ENCODE data around the gene ZGRF1. TPM values are rescaled to one million over a fixed set of nuclear protein-coding genes. Genes with fewer than 3 reads are reported as not detected.

ZGRF1 gene
- total RNA-seq, 1 experiment from 2014 or later = 21.4 TPM

- Histone ChIP-seq H3K36me3 (ENCODE audit: control insufficient read depth in 1 of 2, insufficient read depth in 2 of 2, low read length in 2 of 2) (no peaks in the 10 kb centered on the region), H2AFZ (ENCODE audit: low read depth, low read length, poor library complexity, severe bottlenecking) (no peak overlapping the region), H3K9me2 (ENCODE audit: insufficient read depth) (no peaks in the 10 kb centered on the region), H4K20me1 (ENCODE audit: insufficient read depth) (no peaks in the 10 kb centered on the region), H3K9ac (ENCODE audit: low read length) (no peak overlapping the region), H3K9me3 (ENCODE audit: control insufficient read depth in 1 of 2, insufficient read depth in 1 of 2, low read depth in 1 of 2, low read length in 2 of 2) (no peaks in the 10 kb centered on the region), H3K27ac (ENCODE audit: low read depth, low read length) (no peak overlapping the region), H3K4me3 (replicated peaks in 1 of 2; ENCODE audit: low read depth in 1 of 2, low read length in 2 of 2) (no peak overlapping the region), H3K27me3 (ENCODE audit: insufficient read depth, low read length) (no peaks in the 10 kb centered on the region), H3K4me2 (ENCODE audit: low read length) (no peak overlapping the region), H3K79me2 (ENCODE audit: insufficient read depth, low read length) (no peaks in the 10 kb centered on the region), H3K4me1 (ENCODE audit: control insufficient read depth in 1 of 2, insufficient read depth in 2 of 2, low read length in 2 of 2) (no peaks in the 10 kb centered on the region)
- ChIA-PET CTCF (no interaction called here), POLR2A (no interaction called here), RAD21 (ENCODE audit: low non-redundant PET in 1 of 2, low total read pairs in 2 of 2, uncharacterized antibody in 2 of 2, unreplicated experiment in 2 of 2) (no interaction called here)
- no peak for TF ChIP-seq RAD21 (IDR thresholded peaks at IDR 0.05; ENCODE audit: low read depth)
- no peak for TF ChIP-seq YY1 (IDR thresholded peaks at IDR 0.05; ENCODE audit: extremely low read depth, insufficient replicate concordance, low read depth, low read length)
- no peak for TF ChIP-seq EZH2 (IDR thresholded peaks at IDR 0.05)
- TF ChIP-seq CTCF (IDR thresholded peaks at IDR 0.05 in 2 of 3, conservative IDR thresholded peaks at IDR 0.05 in 1 of 3; ENCODE audit: borderline replicate concordance in 1 of 3, insufficient read depth in 1 of 3, low read depth in 2 of 3, low read length in 2 of 3) = no peak
- no peak for TF ChIP-seq ZNF274 (IDR thresholded peaks at IDR 0.05; ENCODE audit: low read depth, low read length)
- no peak for TF ChIP-seq POLR2A (IDR thresholded peaks at IDR 0.05; ENCODE audit: borderline replicate concordance, extremely low read depth, insufficient read depth, insufficient read length)
- TF ChIP-seq EZH2phosphoT487 (IDR thresholded peaks at IDR 0.05; ENCODE audit: borderline replicate concordance) = no peak
- TF ChIP-seq JUND (IDR thresholded peaks at IDR 0.05) = no peak
- TF ChIP-seq CBX3 (IDR thresholded peaks at IDR 0.05; ENCODE audit: low read depth) = no peak
- no peak for TF ChIP-seq ELF1 (IDR thresholded peaks at IDR 0.05; ENCODE audit: borderline replicate concordance, low read depth)
- no peak for TF ChIP-seq POLR2AphosphoS5 (IDR thresholded peaks at IDR 0.05; ENCODE audit: low read depth, low read length)
- intact Hi-C loops (cut with micrococcal nuclease) = no loop called here
- ATAC-seq (no peak), DNase-seq (ENCODE audit: low read depth, low spot score) (no peak)
- no TSS peak for BruUV-seq (replicated peaks)
These were observed 44.3 kb upstream of the ZGRF1 start for GRCh38 chr4:112680996-112681395.

Data from HCT116 (cell line).